Endothelial cell of umbilical vein (primary cell): ENCODE data around the gene PPP1R9A. TPM values are rescaled to one million over a fixed set of nuclear protein-coding genes. Genes with fewer than 3 reads are reported as not detected.

Source experiments
- BruUV-seq: library from RNA; stranded (reverse); fragments of 400-500 nt; replicated peaks from 2 replicates; lab custom pipeline; 2021; lab: Mats Ljungman, UMichigan
- CTCF ChIA-PET: fragments of 300-600, 350-600 bp; sonication (Branson Sonifier 250); formaldehyde crosslinking; loops from one replicate; lab custom pipeline; 2021; ENCODE audit warnings: antibody characterized with exemption, inconsistent platforms; lab: Charles Lee
- POLR2A ChIA-PET: fragments of 300-600, 350-600 bp; sonication (Branson Sonifier 250); formaldehyde crosslinking; loops from one replicate; lab custom pipeline; 2021; ENCODE audit warnings: antibody characterized with exemption, inconsistent platforms; lab: Charles Lee
- DNase-seq: peaks from one replicate; pipeline ENCODE4 v3.0.0-alpha.2; 2011; ENCODE audit warnings: low read depth, low spot score
- FAIRE-seq: peaks from 2 replicates; lab custom pipeline; 2011; peaks lifted over from hg19 to GRCh38; lab: Jason Lieb, UNC
- H2AFZ ChIP-seq: 2 replicates; pipeline ENCODE4 v1.6.0; 2012; ENCODE audit warnings: low read depth, low read length, control low read depth, inconsistent platforms
- H3K27ac ChIP-seq: 2 replicates; pipeline ENCODE4 v1.5.1; 2011; ENCODE audit warnings: low read depth, mild to moderate bottlenecking, control low read depth, low read length, moderate library complexity; ENCODE audit not compliant: insufficient read depth
- H3K27me3 ChIP-seq, 2 experiments: 2 replicates each; pipeline versions ENCODE4 v1.6.0 to v1.6.1; 2011; ENCODE audit warnings: low read length in 2 of 2, mixed read lengths in 1 of 2; ENCODE audit not compliant: control insufficient read depth in 2 of 2, insufficient read depth in 2 of 2
- H3K36me3 ChIP-seq, 2 experiments: 2 replicates in 1 of 2; 3 replicates in 1 of 2; pipeline ENCODE4 v1.5.1; 2011; ENCODE audit warnings: low read length in 2 of 2, mild to moderate bottlenecking in 1 of 2, moderate library complexity in 1 of 2; ENCODE audit not compliant: control insufficient read depth in 2 of 2, insufficient read depth in 2 of 2; ENCODE audit errors: extremely low read depth in 1 of 2
- H3K4me1 ChIP-seq: 3 replicates; pipeline ENCODE4 v1.5.1; 2011; ENCODE audit warnings: mild to moderate bottlenecking, low read length; ENCODE audit not compliant: control insufficient read depth, insufficient read depth; ENCODE audit errors: extremely low read depth
- H3K4me2 ChIP-seq: 2 replicates; pipeline ENCODE4 v1.6.1; 2011; ENCODE audit warnings: low read length, control low read depth, mixed read lengths; ENCODE audit not compliant: insufficient read depth
- H3K4me3 ChIP-seq, 3 experiments: fragments of 200-600 bp in 1 of 3; sonication (generic), shearing (Covaris generic) in 1 of 3; replicated peaks in 1 of 3; 2 replicates each; pipeline ENCODE4 v1.5.1; 2011 to 2016; ENCODE audit warnings: control low read depth in 3 of 3, low read length in 3 of 3, mild to moderate bottlenecking in 2 of 3, inconsistent platforms in 1 of 3, low read depth in 1 of 3, moderate library complexity in 1 of 3; ENCODE audit not compliant: insufficient read depth in 1 of 3
- H3K79me2 ChIP-seq: 2 replicates; pipeline ENCODE4 v1.6.0; 2012; ENCODE audit warnings: low read length, inconsistent platforms; ENCODE audit not compliant: control insufficient read depth, insufficient read depth
- H3K9ac ChIP-seq: replicated peaks from 2 replicates; pipeline ENCODE3; 2011; ENCODE audit warnings: low read length, control low read depth; ENCODE audit not compliant: insufficient read depth; ENCODE audit errors: extremely low read depth
- H3K9me1 ChIP-seq: replicated peaks from 3 replicates; pipeline ENCODE4 v1.6.0; 2011; ENCODE audit warnings: mild to moderate bottlenecking, low read length; ENCODE audit not compliant: control insufficient read depth, insufficient read depth; ENCODE audit errors: extremely low read depth
- H3K9me3 ChIP-seq: replicated peaks from 2 replicates; pipeline ENCODE4 v1.5.1; 2012; ENCODE audit warnings: low read length, inconsistent platforms; ENCODE audit not compliant: control insufficient read depth, insufficient read depth
- H4K20me1 ChIP-seq: replicated peaks from 2 replicates; pipeline ENCODE3; 2011; ENCODE audit warnings: mild to moderate bottlenecking, low read length; ENCODE audit not compliant: control insufficient read depth, insufficient read depth; ENCODE audit errors: extremely low read depth
- EZH2 ChIP-seq: IDR thresholded peaks from 2 replicates; pipeline ENCODE4 v1.6.1; 2012; ENCODE audit warnings: borderline replicate concordance, low read depth, mild to moderate bottlenecking, moderate library complexity, low read length, inconsistent platforms; ENCODE audit not compliant: severe bottlenecking
- FOS ChIP-seq: IDR thresholded peaks from 2 replicates; pipeline ENCODE4 v1.6.1; 2011; ENCODE audit warnings: mild to moderate bottlenecking, low read length, moderate library complexity, borderline replicate concordance; ENCODE audit not compliant: insufficient read depth
- GATA2 ChIP-seq: IDR thresholded peaks from 2 replicates; pipeline ENCODE4 v1.7.0; 2011; ENCODE audit warnings: low read depth, mild to moderate bottlenecking, moderate library complexity, mixed read lengths, low read length; ENCODE audit not compliant: insufficient read length, insufficient read depth
- JUN ChIP-seq: IDR thresholded peaks from 2 replicates; pipeline ENCODE4 v1.6.1; 2011; ENCODE audit warnings: borderline replicate concordance, low read depth; ENCODE audit not compliant: insufficient read length, insufficient read depth
- MYC ChIP-seq: IDR thresholded peaks from one replicate; pipeline ENCODE4 v1.6.1; 2011; ENCODE audit warnings: mild to moderate bottlenecking, low read depth, low read length
- POLR2A ChIP-seq: IDR thresholded peaks from 2 replicates; pipeline ENCODE4 v1.6.1; 2012; ENCODE audit warnings: low read depth, mild to moderate bottlenecking, control low read depth, low read length
- POLR2AphosphoS5 ChIP-seq: IDR thresholded peaks from 2 replicates; pipeline ENCODE4 v1.6.1; 2012; ENCODE audit warnings: low read depth, mild to moderate bottlenecking, control low read depth, low read length, moderate library complexity; ENCODE audit not compliant: insufficient read depth
- dilution Hi-C: fragments of 300-500 bp; cut with MboI; formaldehyde crosslinking; loops from one replicate; pipeline ENCODE4 v1.15.0; 2019; ENCODE audit warnings: low sequenced_read_pairs; ENCODE audit not compliant: extremely low pct_ligation_motif_present
- intact Hi-C: fragments of 100-400 bp; cut with micrococcal nuclease; formaldehyde crosslinking; loops from one replicate; pipeline ENCODE4 v1.10.0; 2022
- polyA plus RNA-seq, 4 experiments: library from polyadenylated mRNA; depleted of rRNA in 3 of 4; stranded (reverse) in 3 of 4; unstranded in 1 of 4; fragments of >200 nt; gene quantifications; 2 replicates each; pipeline versions ENCODE4 v1.2.1 to v1.2.3, GENCODE V29; 2011 to 2012; ENCODE audit warnings: missing spikeins in 1 of 4
- total RNA-seq: library from RNA; stranded (reverse); gene quantifications from 2 replicates; pipeline ENCODE4 v1.2.3, GENCODE V29; 2021
- TF ChIP-seq, protein P1 (sequence below), 2 donors: IDR thresholded peaks; 1 replicate in 1 of 2; 2 replicates in 1 of 2; pipeline ENCODE4 v1.5.1; 2011; ENCODE audit warnings: low read length in 2 of 2, mild to moderate bottlenecking in 2 of 2, moderate library complexity in 2 of 2, control low read depth in 1 of 2, inconsistent platforms in 1 of 2, low read depth in 1 of 2; ENCODE audit not compliant: insufficient read depth in 1 of 2; ENCODE audit errors: extremely low read depth in 1 of 2
- TF ChIP-seq, protein P2 (sequence below): IDR thresholded peaks from 2 replicates; pipeline ENCODE4 v1.6.1; 2011; ENCODE audit not compliant: insufficient read depth, insufficient read length

The PPP1R9A gene
- total and polyA plus RNA-seq, 2 donors (not counting 3 experiments of a cell fraction or from before 2014, with no cell fraction given) = 0.50 to 3.0 TPM

- POLR2A ChIA-PET = no interaction called here
- Histone ChIP-seq H3K4me3 (no peak overlapping the region), H2AFZ (no peak overlapping the region), H3K27me3 (peaks cover 2 to 5% of the 10 kb centered on the region in 2 experiments), H3K4me2 (no peak overlapping the region), H3K36me3 (no peaks in the 10 kb centered on the region), H3K9me3 (no peaks in the 10 kb centered on the region), H3K79me2 (no peaks in the 10 kb centered on the region), H3K9me1 (no peaks in the 10 kb centered on the region), H4K20me1 (no peaks in the 10 kb centered on the region), H3K4me1 (no peaks in the 10 kb centered on the region), H3K27ac (no peak overlapping the region), H3K9ac (no peak overlapping the region)
- DNase-seq = no peak
- CTCF ChIA-PET = no interaction called here
- FAIRE-seq = no peak
- dilution Hi-C loops (no loop called here), intact Hi-C loops (no loop called here)
- TF ChIP-seq, protein P1, sequence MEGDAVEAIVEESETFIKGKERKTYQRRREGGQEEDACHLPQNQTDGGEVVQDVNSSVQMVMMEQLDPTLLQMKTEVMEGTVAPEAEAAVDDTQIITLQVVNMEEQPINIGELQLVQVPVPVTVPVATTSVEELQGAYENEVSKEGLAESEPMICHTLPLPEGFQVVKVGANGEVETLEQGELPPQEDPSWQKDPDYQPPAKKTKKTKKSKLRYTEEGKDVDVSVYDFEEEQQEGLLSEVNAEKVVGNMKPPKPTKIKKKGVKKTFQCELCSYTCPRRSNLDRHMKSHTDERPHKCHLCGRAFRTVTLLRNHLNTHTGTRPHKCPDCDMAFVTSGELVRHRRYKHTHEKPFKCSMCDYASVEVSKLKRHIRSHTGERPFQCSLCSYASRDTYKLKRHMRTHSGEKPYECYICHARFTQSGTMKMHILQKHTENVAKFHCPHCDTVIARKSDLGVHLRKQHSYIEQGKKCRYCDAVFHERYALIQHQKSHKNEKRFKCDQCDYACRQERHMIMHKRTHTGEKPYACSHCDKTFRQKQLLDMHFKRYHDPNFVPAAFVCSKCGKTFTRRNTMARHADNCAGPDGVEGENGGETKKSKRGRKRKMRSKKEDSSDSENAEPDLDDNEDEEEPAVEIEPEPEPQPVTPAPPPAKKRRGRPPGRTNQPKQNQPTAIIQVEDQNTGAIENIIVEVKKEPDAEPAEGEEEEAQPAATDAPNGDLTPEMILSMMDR (IDR thresholded peaks at IDR 0.05; ENCODE audit: extremely low read depth in 1 of 2, insufficient read depth in 1 of 2, low read depth in 1 of 2, low read length in 2 of 2) = no peak
- no peak for TF ChIP-seq GATA2
- TF ChIP-seq, protein P2, sequence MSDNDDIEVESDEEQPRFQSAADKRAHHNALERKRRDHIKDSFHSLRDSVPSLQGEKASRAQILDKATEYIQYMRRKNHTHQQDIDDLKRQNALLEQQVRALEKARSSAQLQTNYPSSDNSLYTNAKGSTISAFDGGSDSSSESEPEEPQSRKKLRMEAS = no peak
- no peak for TF ChIP-seq POLR2A
- TF ChIP-seq POLR2AphosphoS5 = no peak
- TF ChIP-seq EZH2 = no peak
- TF ChIP-seq JUN = no peak
- no peak for TF ChIP-seq FOS
- TF ChIP-seq MYC = no peak
- BruUV-seq = no TSS peak
Measured at GRCh38 chr7:95334447-95334846, 427.1 kb downstream of the PPP1R9A start.
